HG03095 (cell line): ENCODE data around the gene PCID2.

ENCODE experiments used
- ATAC-seq: cut with Tn5 transposase; IDR thresholded peaks from one replicate; pipeline ENCODE4 v1.9.1; 2021; ENCODE audit warnings: moderate library complexity; ENCODE audit not compliant: unreplicated experiment

The PCID2 gene

GRCh38 chr13:113151745-113152690 is 56.5 kb downstream of the PCID2 start:
- no peak for ATAC-seq

GRCh38 chr13:113150550-113151365 is 57.7 kb downstream of the PCID2 start:
- ATAC-seq = no peak

GRCh38 chr13:113149711-113150549 is 58.5 kb downstream of the PCID2 start:
- ATAC-seq = no peak

- ATAC-seq = no peak
These were observed 59.4 kb downstream of the PCID2 start for GRCh38 chr13:113148940-113149503.

GRCh38 chr13:113148407-113148806 is 60.1 kb downstream of the PCID2 start:
- ATAC-seq = no peak

GRCh38 chr13:113147206-113147605 is 61.3 kb downstream of the PCID2 start:
- no peak for ATAC-seq

- no peak for ATAC-seq
These were observed 61.7 kb downstream of the PCID2 start for GRCh38 chr13:113146750-113147149.

GRCh38 chr13:113145911-113146598 is 62.4 kb downstream of the PCID2 start:
- no peak for ATAC-seq

GRCh38 chr13:113145496-113145895 is 63.0 kb downstream of the PCID2 start:
- no peak for ATAC-seq

GRCh38 chr13:113144255-113144629 is 64.2 kb downstream of the PCID2 start:
- ATAC-seq = no peak

GRCh38 chr13:113143466-113144254 is 64.8 kb downstream of the PCID2 start:
- no peak for ATAC-seq

- ATAC-seq = no peak
These were observed 65.6 kb downstream of the PCID2 start for GRCh38 chr13:113142876-113143275.

GRCh38 chr13:113141601-113141970 is 66.9 kb downstream of the PCID2 start:
- ATAC-seq = no peak

- no peak for ATAC-seq
These were observed 67.5 kb downstream of the PCID2 start for GRCh38 chr13:113140677-113141600.

- ATAC-seq = no peak
These were observed 68.9 kb downstream of the PCID2 start for GRCh38 chr13:113139577-113139976.

GRCh38 chr13:113138792-113139551 is 69.5 kb downstream of the PCID2 start:
- ATAC-seq = no peak

- ATAC-seq = no peak
These were observed 70.7 kb downstream of the PCID2 start for GRCh38 chr13:113137691-113138298.
